Activated naive CD4-positive, alpha-beta T cell treated with anti-CD3 and anti-CD28 coated beads, Interleukin-2, amount 10 ng/mL, durations not matched to agents 5 hours and 36 hours (primary cell): Measurements from ENCODE around the gene ATP6V1G1. TPM values are rescaled to one million over a fixed set of nuclear protein-coding genes. Genes with fewer than 3 reads are reported as not detected.

Experiments used
- total RNA-seq, 2 experiments: library from RNA; stranded (reverse); gene quantifications; one replicate each; pipeline ENCODE4 v1.2.3, GENCODE V29; 2021

The ATP6V1G1 gene, protein sequence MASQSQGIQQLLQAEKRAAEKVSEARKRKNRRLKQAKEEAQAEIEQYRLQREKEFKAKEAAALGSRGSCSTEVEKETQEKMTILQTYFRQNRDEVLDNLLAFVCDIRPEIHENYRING
- total RNA-seq, result 100 to 1,000 TPM; 101 to 103 TPM

DNA sequence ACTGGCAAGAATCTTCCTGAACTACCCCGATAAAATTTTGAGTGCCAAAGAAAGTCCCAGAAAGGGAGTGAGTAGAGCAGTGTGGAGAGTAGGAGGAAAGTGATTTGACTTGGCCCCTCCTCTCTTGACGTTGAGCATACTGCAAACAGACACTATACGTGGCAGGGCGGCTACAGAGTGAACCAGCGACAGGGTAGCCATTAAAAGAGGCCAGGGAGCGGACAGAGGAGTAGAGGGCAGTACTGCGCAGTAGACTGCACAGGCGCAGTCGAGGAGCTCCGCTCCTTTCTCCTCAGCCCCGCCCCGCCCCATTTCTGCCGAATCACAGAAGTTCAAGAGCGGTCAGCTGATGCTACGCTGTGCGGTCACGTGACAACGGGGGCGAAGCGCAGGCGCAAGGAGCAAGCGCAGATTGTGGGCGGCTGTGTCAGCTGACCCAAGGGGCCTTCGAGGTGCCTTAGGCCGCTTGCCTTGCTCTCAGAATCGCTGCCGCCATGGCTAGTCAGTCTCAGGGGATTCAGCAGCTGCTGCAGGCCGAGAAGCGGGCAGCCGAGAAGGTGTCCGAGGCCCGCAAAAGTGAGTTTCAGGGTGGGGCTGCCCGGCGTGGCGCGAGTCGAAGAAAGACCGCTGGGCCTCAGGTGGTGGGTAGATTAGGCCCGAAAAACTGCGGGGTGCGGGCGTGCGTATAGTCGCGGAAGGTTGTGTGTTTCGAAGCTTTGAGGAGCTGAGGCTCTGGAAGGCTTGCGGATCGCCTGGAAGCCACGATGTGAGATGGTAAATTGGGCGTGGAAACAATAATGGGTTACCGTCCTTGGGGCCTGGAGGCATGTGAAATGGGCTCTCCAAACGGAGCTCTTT, at the start of gene ATP6V1G1:
Gene ATP6V1G1 (plus strand): TSS at position 425 of the 858 bp plus-strand sequence. CDS start 70 bp downstream, at position 495.

Other genes with a start within 250 kb of the ATP6V1G1 start
- gene AKNA, start 199.8 kb upstream of the ATP6V1G1 start, total RNA-seq, result 100 to 1,000 TPM; 320 to 327 TPM
- gene WHRN, start 82.3 kb upstream of the ATP6V1G1 start, total RNA-seq, result 1 to 10 TPM in 1 of 2 experiments, under 1 TPM in 1; 0.75 to 1.2 TPM
- 10 to 100 TPM; 24.1 to 26.6 TPM for gene TMEM268, start 23.5 kb downstream of the ATP6V1G1 start, total RNA-seq
- gene TEX53, start 70.0 kb downstream of the ATP6V1G1 start, total RNA-seq, result not detected
- under 1 TPM in 1 of 2 experiments, not detected in 1; 0.55 TPM for gene TEX48, start 94.4 kb downstream of the ATP6V1G1 start, total RNA-seq
- gene TNFSF15, start 218.3 kb downstream of the ATP6V1G1 start, total RNA-seq, result 1 to 10 TPM; 2.1 to 2.2 TPM